HCT116 (cell line): Measurements from ENCODE around the gene TOR2A. TPM values are rescaled to one million over a fixed set of nuclear protein-coding genes. Genes with fewer than 3 reads are reported as not detected.

Experiments used
- ATAC-seq: fragments of 200-7000 bp; cut with Tn5 transposase; 2 replicates; pipeline ENCODE4 v1.9.1; 2020; ENCODE audit warnings: mild to moderate bottlenecking, moderate library complexity
- BruUV-seq: library from RNA; stranded (reverse); fragments of 400-500 nt; replicated peaks from 2 replicates; lab custom pipeline; 2021; lab: Mats Ljungman, UMichigan
- CTCF ChIA-PET: fragments of 300-600 bp; sonication (Branson Sonifier 250); formaldehyde crosslinking; loops from one replicate; lab custom pipeline; 2021; ENCODE audit warnings: antibody characterized with exemption; lab: Charles Lee
- POLR2A ChIA-PET: fragments of 300-600, 350-600 bp; sonication (Branson Sonifier 250); formaldehyde crosslinking; loops from one replicate; lab custom pipeline; 2021; ENCODE audit warnings: antibody characterized with exemption; lab: Charles Lee
- RAD21 ChIA-PET, 2 experiments: fragments of 300-600 bp; sonication (Branson Sonifier 250); formaldehyde crosslinking; loops; one replicate each; lab custom pipeline; 2023; ENCODE audit warnings: low total read pairs in 2 of 2; ENCODE audit not compliant: uncharacterized antibody in 2 of 2, unreplicated experiment in 2 of 2, low non-redundant PET in 1 of 2; lab: Charles Lee
- DNase-seq: peaks from one replicate; pipeline ENCODE4 v3.0.0-alpha.2; 2010; ENCODE audit warnings: low read depth, low spot score
- H2AFZ ChIP-seq: fragments of 200-600 bp; shearing (Covaris generic), sonication (generic); 2 replicates; pipeline ENCODE4 v1.6.1; 2017; ENCODE audit warnings: low read depth, mixed run types, mixed read lengths, antibody characterized with exemption, low read length; ENCODE audit not compliant: poor library complexity, severe bottlenecking
- H3K27ac ChIP-seq: 2 replicates; pipeline ENCODE4 v1.5.1; 2012; ENCODE audit warnings: low read depth, low read length
- H3K27me3 ChIP-seq: fragments of 200-600 bp; sonication (generic); 2 replicates; pipeline ENCODE4 v1.6.1; 2016; ENCODE audit warnings: mixed run types, low read length, mixed read lengths; ENCODE audit not compliant: insufficient read depth
- H3K36me3 ChIP-seq, 2 experiments: fragments of 200-500 bp in 1 of 2; fragments of 200-600 bp in 1 of 2; sonication (Bioruptor generic) in 1 of 2; sonication (generic) in 1 of 2; 2 replicates each; pipeline versions ENCODE4 v1.5.1 to v1.6.1; 2014 to 2016; ENCODE audit warnings: low read length in 2 of 2, inconsistent platforms in 1 of 2, mixed read lengths in 1 of 2, mixed run types in 1 of 2; ENCODE audit not compliant: insufficient read depth in 2 of 2, control insufficient read depth in 1 of 2
- H3K4me1 ChIP-seq, 2 experiments: fragments of 200-600 bp in 1 of 2; sonication (generic) in 1 of 2; 2 replicates each; pipeline versions ENCODE4 v1.5.1 to v1.6.1; 2012 to 2017; ENCODE audit warnings: low read length in 2 of 2, inconsistent platforms in 1 of 2, mild to moderate bottlenecking in 1 of 2, mixed read lengths in 1 of 2, mixed run types in 1 of 2, moderate library complexity in 1 of 2; ENCODE audit not compliant: insufficient read depth in 2 of 2, control insufficient read depth in 1 of 2
- H3K4me2 ChIP-seq: fragments of 200-600 bp; sonication (generic); 2 replicates; pipeline ENCODE4 v1.6.1; 2017; ENCODE audit warnings: mixed run types, low read length, mixed read lengths
- H3K4me3 ChIP-seq, 2 experiments: fragments of 200-600 bp in 1 of 2; sonication (generic) in 1 of 2; replicated peaks in 1 of 2; 2 replicates each; pipeline ENCODE4 v1.5.1; 2011 to 2016; ENCODE audit warnings: low read length in 2 of 2, control low read depth in 1 of 2, low read depth in 1 of 2, mild to moderate bottlenecking in 1 of 2, mixed read lengths in 1 of 2, mixed run types in 1 of 2
- H3K79me2 ChIP-seq: fragments of 200-600 bp; sonication (generic); 2 replicates; pipeline ENCODE4 v1.6.1; 2017; ENCODE audit warnings: mild to moderate bottlenecking, mixed run types, low read length, moderate library complexity, mixed read lengths; ENCODE audit not compliant: insufficient read depth
- H3K9ac ChIP-seq: fragments of 200-600 bp; sonication (generic); 2 replicates; pipeline ENCODE4 v1.6.1; 2016; ENCODE audit warnings: low read length, mixed read lengths
- H3K9me2 ChIP-seq: fragments of 200-600 bp; sonication (generic), shearing (Covaris generic); 2 replicates; pipeline ENCODE4 v1.6.1; 2017; ENCODE audit warnings: mixed run types, mild to moderate bottlenecking, moderate library complexity; ENCODE audit not compliant: insufficient read depth
- H3K9me3 ChIP-seq, 2 experiments: fragments of 200-500 bp in 1 of 2; fragments of 200-600 bp in 1 of 2; sonication (Bioruptor generic) in 1 of 2; sonication (generic) in 1 of 2; 2 replicates each; pipeline ENCODE4 v1.6.1; 2014 to 2017; ENCODE audit warnings: low read length in 2 of 2, mixed read lengths in 2 of 2, inconsistent platforms in 1 of 2, low read depth in 1 of 2, mild to moderate bottlenecking in 1 of 2, mixed run types in 1 of 2, moderate library complexity in 1 of 2; ENCODE audit not compliant: control insufficient read depth in 1 of 2, insufficient read depth in 1 of 2
- H4K20me1 ChIP-seq: fragments of 200-600 bp; sonication (generic), shearing (Covaris generic); 2 replicates; pipeline ENCODE4 v1.6.1; 2017; ENCODE audit warnings: mixed run types, mild to moderate bottlenecking, moderate library complexity; ENCODE audit not compliant: insufficient read depth
- ATF3 ChIP-seq: IDR thresholded peaks from 2 replicates; pipeline ENCODE4 v1.6.1; 2012
- CBX3 ChIP-seq: IDR thresholded peaks from 2 replicates; pipeline ENCODE4 v1.6.1; 2012; ENCODE audit warnings: low read depth
- CEBPB ChIP-seq: IDR thresholded peaks from 2 replicates; pipeline ENCODE4 v1.6.1; 2012; ENCODE audit warnings: low read depth
- ELF1 ChIP-seq: IDR thresholded peaks from 2 replicates; pipeline ENCODE4 v1.6.1; 2012; ENCODE audit warnings: low read depth, borderline replicate concordance
- EZH2 ChIP-seq: fragments of 200-600 bp; sonication (generic); IDR thresholded peaks from 2 replicates; pipeline ENCODE4 v1.6.1; 2017; ENCODE audit warnings: antibody characterized with exemption, mixed run types
- EZH2phosphoT487 ChIP-seq: fragments of 200-600 bp; IDR thresholded peaks from 2 replicates; pipeline ENCODE4 v1.6.1; 2018; ENCODE audit warnings: antibody characterized with exemption, borderline replicate concordance
- FOSL1 ChIP-seq: IDR thresholded peaks from 2 replicates; pipeline ENCODE4 v1.6.1; 2012; ENCODE audit warnings: low read depth
- JUND ChIP-seq: IDR thresholded peaks from 2 replicates; pipeline ENCODE4 v1.6.1; 2012
- POLR2AphosphoS5 ChIP-seq: IDR thresholded peaks from 2 replicates; pipeline ENCODE4 v1.6.1; 2011; ENCODE audit warnings: mild to moderate bottlenecking, low read depth, low read length, moderate library complexity
- RAD21 ChIP-seq: IDR thresholded peaks from 2 replicates; pipeline ENCODE4 v1.6.1; 2012; ENCODE audit warnings: low read depth, mild to moderate bottlenecking
- REST ChIP-seq: IDR thresholded peaks from 2 replicates; pipeline ENCODE4 v1.6.1; 2012; ENCODE audit warnings: low read depth
- SIN3A ChIP-seq: IDR thresholded peaks from 2 replicates; pipeline ENCODE4 v1.6.1; 2012; ENCODE audit warnings: low read depth
- TCF7L2 ChIP-seq: IDR thresholded peaks from 2 replicates; pipeline ENCODE4 v1.7.0; 2011; ENCODE audit warnings: borderline replicate concordance, inconsistent platforms; ENCODE audit not compliant: insufficient read depth, insufficient read length; ENCODE audit errors: extremely low read depth
- YY1 ChIP-seq: IDR thresholded peaks from 2 replicates; pipeline ENCODE4 v1.6.1; 2011; ENCODE audit warnings: low read length, low read depth, moderate library complexity, mild to moderate bottlenecking; ENCODE audit not compliant: insufficient replicate concordance; ENCODE audit errors: extremely low read depth
- ZNF274 ChIP-seq: fragments of 200-500 bp; sonication (Bioruptor generic); IDR thresholded peaks from 2 replicates; pipeline ENCODE4 v1.6.1; 2014; ENCODE audit warnings: mild to moderate bottlenecking, low read depth, low read length, inconsistent platforms
- intact Hi-C: fragments of 100-400 bp; cut with micrococcal nuclease; formaldehyde crosslinking; loops from 2 replicates; pipeline ENCODE4 v1.10.0; 2022
- total RNA-seq: library from RNA; stranded (reverse); gene quantifications from one replicate; pipeline ENCODE4 v1.2.1, GENCODE V29; 2021; ENCODE audit not compliant: unreplicated experiment

The TOR2A gene
- total RNA-seq, 1 experiment from 2014 or later, result 12.0 TPM

GRCh38 chr9:127732444-127732843, 2.6 kb downstream of the TOR2A start:
- Histone ChIP-seq H3K36me3 (no peaks in the 10 kb centered on the region), H4K20me1 (no peaks in the 10 kb centered on the region), H3K27me3 (no peaks in the 10 kb centered on the region), H3K9me3 (no peaks in the 10 kb centered on the region), H3K79me2 (no peaks in the 10 kb centered on the region), H3K4me3 (no peak overlapping the region), H3K27ac (no peak overlapping the region), H3K4me2 (no peak overlapping the region), H3K4me1 (peaks cover 4 to 17% of the 10 kb centered on the region in 2 experiments), H2AFZ (no peak overlapping the region), H3K9me2 (no peaks in the 10 kb centered on the region), H3K9ac (no peak overlapping the region)
- no TSS peak for BruUV-seq
- intact Hi-C loops, result no loop called here
- no peak for DNase-seq
- TF ChIP-seq RAD21, result no peak
- ATAC-seq, result no peak
- ChIA-PET CTCF (no interaction called here), RAD21 (no interaction called here), POLR2A (no interaction called here)

- no peak overlapping the region for H3K4me3 ChIP-seq
- no peak overlapping the region for H2AFZ ChIP-seq
- no peak overlapping the region for H3K4me2 ChIP-seq
- CTCF ChIA-PET, result no interaction called here
- H3K36me3 ChIP-seq, result no peaks in the 10 kb centered on the region
- no peaks in the 10 kb centered on the region for H3K9me3 ChIP-seq
- no peak for ATAC-seq
- POLR2A ChIA-PET, result no interaction called here
- TF ChIP-seq TCF7L2 (no peak), SIN3A (no peak), REST (no peak), FOSL1 (no peak), YY1 (no peak), EZH2phosphoT487 (no peak), EZH2 (no peak), ELF1 (no peak), POLR2AphosphoS5 (no peak), RAD21 (no peak), ZNF274 (no peak), CBX3 (no peak), ATF3 (no peak), CEBPB (no peak), JUND (no peak)
- no peaks in the 10 kb centered on the region for H3K9me2 ChIP-seq
- no peaks in the 10 kb centered on the region for H3K79me2 ChIP-seq
- peaks cover 4 to 17% of the 10 kb centered on the region in 2 experiments for H3K4me1 ChIP-seq
- DNase-seq, result no peak
- intact Hi-C loops, result no loop called here
- RAD21 ChIA-PET, result no interaction called here
- no peaks in the 10 kb centered on the region for H4K20me1 ChIP-seq
- no peaks in the 10 kb centered on the region for H3K27me3 ChIP-seq
- no peak overlapping the region for H3K27ac ChIP-seq
- H3K9ac ChIP-seq, result no peak overlapping the region
- BruUV-seq, result no TSS peak
Observed at GRCh38 chr9:127731938-127732337, 3.2 kb downstream of the TOR2A start.
